ENCODE data around the gene PRDM5. TPM values are rescaled to one million over a fixed set of nuclear protein-coding genes. Genes with fewer than 3 reads are reported as not detected.
A peak's percentile ranks its signal among the peaks of the same experiment; 100 is the strongest.

PRDM5 gene
- polyA plus RNA-seq, 1 donor (not counting 4 experiments of a cell fraction or from before 2014, with no cell fraction given), result 3.6 TPM

DNA sequence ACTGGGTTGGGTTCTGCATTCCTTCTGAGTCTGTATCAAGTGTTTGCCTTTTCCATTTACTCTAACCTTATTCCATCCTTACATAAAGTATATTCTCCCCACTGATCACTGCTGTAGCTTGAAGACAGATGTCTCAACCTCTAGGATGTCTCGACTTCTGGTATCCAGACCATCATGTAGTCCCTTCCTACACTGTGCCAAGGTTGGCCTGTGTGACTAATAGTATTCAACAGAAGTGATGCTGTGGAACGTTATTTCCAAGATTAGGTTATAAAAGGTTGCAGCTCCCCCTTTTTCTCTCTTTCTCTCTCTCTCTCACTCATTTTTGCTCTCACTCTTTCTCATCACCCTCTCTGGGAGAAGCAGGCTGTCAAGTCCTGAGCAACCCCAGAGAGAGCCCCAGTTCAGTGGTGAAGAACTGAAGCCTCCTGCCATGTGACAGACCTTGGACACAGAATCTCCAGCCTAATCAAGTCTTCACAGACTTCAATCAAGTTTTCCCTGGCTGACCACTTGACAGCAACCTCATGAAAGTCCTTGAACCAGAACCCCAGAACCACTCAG, 75.4 kb downstream of the PRDM5 start:
- H3K27me3 ChIP-seq (ENCODE audit: control insufficient read depth, extremely low read depth, insufficient read depth, low read length), result no peaks in the 10 kb centered on the region
- no peak overlapping the region for H2AFZ ChIP-seq (ENCODE audit: control insufficient read depth, low read length)
- H3K4me1 ChIP-seq (ENCODE audit: control insufficient read depth, extremely low read depth, insufficient read depth, low read length), result no peaks in the 10 kb centered on the region
- no peak overlapping the region for H3K9ac ChIP-seq (ENCODE audit: control insufficient read depth, extremely low read depth, insufficient read depth, low read length)
- no peak overlapping the region for H3K4me3 ChIP-seq (ENCODE audit: control insufficient read depth in 2 of 3, extremely low read depth in 1 of 3, insufficient read depth in 2 of 3, low read depth in 1 of 3, low read length in 3 of 3)
- no peaks in the 10 kb centered on the region for H3K36me3 ChIP-seq (ENCODE audit: control insufficient read depth in 2 of 2, extremely low read depth in 1 of 2, insufficient read depth in 2 of 2, low read length in 2 of 2)
- TF ChIP-seq EZH2 (IDR thresholded peaks at IDR 0.05; ENCODE audit: low read length) (no peak), CTCF (optimal IDR thresholded peaks at IDR 0.05 in 1 of 3, IDR thresholded peaks at IDR 0.05 in 1 of 3, conservative IDR thresholded peaks at IDR 0.05 in 1 of 3; ENCODE audit: extremely low read depth in 1 of 3, insufficient read depth in 2 of 3, low read length in 3 of 3) (no peak)
- H3K9me1 ChIP-seq (ENCODE audit: control insufficient read depth, extremely low read depth, insufficient read depth, low read length), result no peaks in the 10 kb centered on the region
- no peak overlapping the region for H3K27ac ChIP-seq (ENCODE audit: control insufficient read depth, insufficient read depth, low read length)
- no peak overlapping the region for H3K4me2 ChIP-seq (ENCODE audit: control insufficient read depth, extremely low read depth, insufficient read depth, low read depth, low read length)
- H4K20me1 ChIP-seq (ENCODE audit: control insufficient read depth, extremely low read depth, insufficient read depth, low read length), result no peaks in the 10 kb centered on the region
- dilution Hi-C loops (cut with MboI; ENCODE audit: extremely low pct_ligation_motif_present, low sequenced_read_pairs), result no loop called here
- FAIRE-seq (no peak), DNase-seq (ENCODE audit: low read depth, low spot score) (no peak)
- no peaks in the 10 kb centered on the region for H3K9me3 ChIP-seq (ENCODE audit: control insufficient read depth, low read depth, low read length)
- no peaks in the 10 kb centered on the region for H3K79me2 ChIP-seq (ENCODE audit: control insufficient read depth, insufficient read depth, low read length)

DNA sequence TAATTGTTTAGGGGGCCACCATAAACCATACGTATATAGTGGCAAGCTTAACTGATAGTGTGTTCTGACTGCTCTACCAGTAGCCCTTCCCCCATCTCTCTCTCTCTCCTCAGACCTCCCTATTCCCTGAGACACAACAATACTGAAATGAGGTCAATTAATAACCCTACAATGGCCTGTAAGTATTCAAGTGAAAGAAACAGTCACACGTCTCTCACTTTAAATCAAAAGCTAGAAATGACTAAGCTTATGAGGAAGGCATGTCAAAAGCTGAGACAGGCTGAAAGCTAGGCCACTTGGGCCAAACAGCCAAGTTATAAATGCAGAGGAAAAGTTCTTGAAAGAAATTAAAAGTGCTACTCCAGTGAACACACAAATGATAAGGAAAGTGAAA, 78.0 kb downstream of the PRDM5 start:
- Histone ChIP-seq H3K9me3 (ENCODE audit: control insufficient read depth, low read depth, low read length) (no peaks in the 10 kb centered on the region), H3K4me2 (ENCODE audit: control insufficient read depth, extremely low read depth, insufficient read depth, low read depth, low read length) (no peak overlapping the region), H3K4me1 (ENCODE audit: control insufficient read depth, extremely low read depth, insufficient read depth, low read length) (no peaks in the 10 kb centered on the region), H3K27me3 (ENCODE audit: control insufficient read depth, extremely low read depth, insufficient read depth, low read length) (no peaks in the 10 kb centered on the region), H3K27ac (ENCODE audit: control insufficient read depth, insufficient read depth, low read length) (no peak overlapping the region), H3K79me2 (ENCODE audit: control insufficient read depth, insufficient read depth, low read length) (no peaks in the 10 kb centered on the region), H3K9me1 (ENCODE audit: control insufficient read depth, extremely low read depth, insufficient read depth, low read length) (no peaks in the 10 kb centered on the region), H3K9ac (ENCODE audit: control insufficient read depth, extremely low read depth, insufficient read depth, low read length) (no peak overlapping the region), H3K4me3 (ENCODE audit: control insufficient read depth in 2 of 3, extremely low read depth in 1 of 3, insufficient read depth in 2 of 3, low read depth in 1 of 3, low read length in 3 of 3) (no peak overlapping the region), H2AFZ (ENCODE audit: control insufficient read depth, low read length) (no peak overlapping the region), H4K20me1 (ENCODE audit: control insufficient read depth, extremely low read depth, insufficient read depth, low read length) (no peaks in the 10 kb centered on the region), H3K36me3 (ENCODE audit: control insufficient read depth in 2 of 2, extremely low read depth in 1 of 2, insufficient read depth in 2 of 2, low read length in 2 of 2) (no peaks in the 10 kb centered on the region)
- dilution Hi-C loops (cut with MboI; ENCODE audit: extremely low pct_ligation_motif_present, low sequenced_read_pairs), result no loop called here
- no peak for TF ChIP-seq CTCF (optimal IDR thresholded peaks at IDR 0.05 in 1 of 3, IDR thresholded peaks at IDR 0.05 in 1 of 3, conservative IDR thresholded peaks at IDR 0.05 in 1 of 3; ENCODE audit: extremely low read depth in 1 of 3, insufficient read depth in 2 of 3, low read length in 3 of 3)
- no peak for TF ChIP-seq EZH2 (IDR thresholded peaks at IDR 0.05; ENCODE audit: low read length)
- FAIRE-seq (peak; percentile 13), DNase-seq (ENCODE audit: low read depth, low spot score) (no peak)

All from keratinocyte (primary cell).